ENCODE data around the gene PSD2.

Gene PSD2

DNA sequence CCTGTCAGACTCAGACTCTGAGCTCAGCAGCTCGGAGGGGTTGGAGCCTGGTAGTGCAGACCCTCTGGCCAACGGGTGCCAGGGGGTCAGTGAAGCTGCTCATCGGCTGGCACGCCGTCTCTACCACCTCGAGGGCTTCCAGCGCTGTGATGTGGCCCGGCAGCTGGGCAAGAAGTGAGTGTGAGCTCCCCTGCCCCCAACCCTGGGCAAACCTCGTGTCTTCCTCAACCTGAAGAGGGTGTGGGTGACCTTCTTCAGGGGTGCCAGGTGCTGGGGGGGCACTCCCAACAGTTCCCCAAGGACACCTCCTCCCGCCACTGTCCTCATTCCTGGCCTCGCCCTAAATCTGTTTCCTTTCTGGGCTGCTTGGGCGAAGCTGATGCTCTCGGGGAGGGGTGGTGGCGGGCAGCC is 18.6 kb downstream of the PSD2 start:
- no peak overlapping the region for H3K4me3 ChIP-seq (ENCODE audit: low read depth, low read length)
- TF ChIP-seq CTCF (IDR thresholded peaks at IDR 0.05; ENCODE audit: low read depth, low read length, missing control alignments), result no peak

GRCh38 chr5:139814704-139815280 is 19.2 kb downstream of the PSD2 start:
- Histone ChIP-seq H3K4me3 (ENCODE audit: low read depth, low read length) (no peak overlapping the region), H3K27ac (no peak overlapping the region), H3K27me3 (replicated peaks) (no peaks in the 10 kb centered on the region), H3K36me3 (replicated peaks) (no peaks in the 10 kb centered on the region)
- DNase-seq, result no peak
- TF ChIP-seq CTCF (IDR thresholded peaks at IDR 0.05; ENCODE audit: low read depth, low read length, missing control alignments), result no peak
- in situ Hi-C loops (cut with HindIII; ENCODE audit: low pct_ligation_motif_present, low sequenced_read_pairs), result no loop called here

More for the DNA sequence above, 18.6 kb downstream of the PSD2 start:
- no peak for DNase-seq
- Histone ChIP-seq H3K27me3 (replicated peaks) (no peaks in the 10 kb centered on the region), H3K27ac (no peak overlapping the region), H3K36me3 (replicated peaks) (no peaks in the 10 kb centered on the region)
- in situ Hi-C loops (cut with HindIII; ENCODE audit: low pct_ligation_motif_present, low sequenced_read_pairs), result no loop called here

DNA sequence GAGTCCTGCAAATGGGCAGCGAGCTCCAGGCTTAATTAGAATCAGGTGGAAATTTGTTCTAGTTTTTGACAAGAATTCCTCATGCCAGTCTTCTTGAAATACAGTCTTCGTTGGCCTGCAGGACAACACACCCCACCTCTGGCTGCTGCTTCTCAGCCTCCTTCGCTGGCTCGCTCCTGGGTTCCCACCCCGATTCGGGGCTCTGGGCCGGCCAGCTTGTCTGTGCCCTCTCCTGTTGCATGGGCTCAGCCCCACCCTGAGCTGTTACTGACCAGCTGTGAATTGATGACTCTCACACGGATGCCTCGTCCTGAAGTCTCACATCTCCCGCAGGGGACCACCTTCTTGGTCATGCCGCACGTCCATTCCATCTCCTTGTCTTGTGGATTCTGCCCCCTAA is 21.0 kb downstream of the PSD2 start:
- H3K27ac ChIP-seq, result no peak overlapping the region
- no peaks in the 10 kb centered on the region for H3K36me3 ChIP-seq (replicated peaks)
- in situ Hi-C loops (cut with HindIII; ENCODE audit: low pct_ligation_motif_present, low sequenced_read_pairs), result no loop called here
- no peak for TF ChIP-seq CTCF (IDR thresholded peaks at IDR 0.05; ENCODE audit: low read depth, low read length, missing control alignments)
- no peak overlapping the region for H3K4me3 ChIP-seq (ENCODE audit: low read depth, low read length)
- no peak for DNase-seq
- no peaks in the 10 kb centered on the region for H3K27me3 ChIP-seq (replicated peaks)

DNA sequence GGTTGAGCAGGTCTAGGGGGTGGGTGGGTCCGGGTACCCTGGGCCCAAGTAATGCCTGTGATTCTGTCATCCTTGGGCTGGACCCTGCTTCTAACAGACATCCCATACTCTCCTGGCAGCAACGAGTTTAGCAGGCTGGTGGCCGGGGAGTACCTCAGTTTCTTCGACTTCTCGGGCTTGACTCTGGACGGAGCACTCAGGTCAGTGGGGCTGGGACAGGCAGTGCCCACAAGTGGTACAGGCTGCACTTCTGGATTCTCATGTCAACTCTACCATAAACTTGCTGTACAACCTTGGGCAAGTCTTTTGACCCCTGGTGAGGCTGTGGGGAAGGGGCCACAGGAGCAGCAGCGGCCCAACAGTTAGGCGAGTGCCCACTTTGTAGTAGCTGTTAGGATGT is 21.8 kb downstream of the PSD2 start:
- no peak overlapping the region for H3K27ac ChIP-seq
- H3K27me3 ChIP-seq (replicated peaks), result no peaks in the 10 kb centered on the region
- DNase-seq, result no peak
- H3K4me3 ChIP-seq (ENCODE audit: low read depth, low read length), result no peak overlapping the region
- in situ Hi-C loops (cut with HindIII; ENCODE audit: low pct_ligation_motif_present, low sequenced_read_pairs), result no loop called here
- H3K36me3 ChIP-seq (replicated peaks), result no peaks in the 10 kb centered on the region
- no peak for TF ChIP-seq CTCF (IDR thresholded peaks at IDR 0.05; ENCODE audit: low read depth, low read length, missing control alignments)

DNA sequence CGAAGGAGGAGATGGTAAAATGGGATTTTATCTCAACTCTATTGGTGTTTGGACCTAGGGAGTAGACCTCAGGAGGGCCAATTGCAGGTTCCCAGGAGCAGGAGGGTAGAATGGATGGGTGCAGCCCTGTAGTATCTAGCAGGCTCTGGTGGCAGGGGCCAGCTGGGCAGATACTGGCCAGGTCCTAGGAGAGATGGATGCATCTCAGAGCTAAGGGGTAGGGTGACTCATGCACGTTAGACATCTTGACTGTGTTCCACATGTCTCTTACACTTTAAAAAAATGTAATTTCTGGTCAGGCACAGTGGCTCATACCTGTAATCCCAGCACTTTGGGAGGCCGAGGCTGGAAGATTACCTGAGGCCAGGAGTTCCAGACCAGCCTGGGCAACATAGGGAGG is 22.4 kb downstream of the PSD2 start:
- H3K27ac ChIP-seq, result no peak overlapping the region
- no peaks in the 10 kb centered on the region for H3K27me3 ChIP-seq (replicated peaks)
- no peaks in the 10 kb centered on the region for H3K36me3 ChIP-seq (replicated peaks)
- no peak for DNase-seq
- H3K4me3 ChIP-seq (ENCODE audit: low read depth, low read length), result no peak overlapping the region
- no peak for TF ChIP-seq CTCF (IDR thresholded peaks at IDR 0.05; ENCODE audit: low read depth, low read length, missing control alignments)
- in situ Hi-C loops (cut with HindIII; ENCODE audit: low pct_ligation_motif_present, low sequenced_read_pairs), result no loop called here

GRCh38 chr5:139820130-139820529 is 24.5 kb downstream of the PSD2 start:
- in situ Hi-C loops (cut with HindIII; ENCODE audit: low pct_ligation_motif_present, low sequenced_read_pairs), result no loop called here
- H3K36me3 ChIP-seq (replicated peaks), result no peaks in the 10 kb centered on the region
- TF ChIP-seq CTCF (IDR thresholded peaks at IDR 0.05; ENCODE audit: low read depth, low read length, missing control alignments), result no peak
- no peaks in the 10 kb centered on the region for H3K27me3 ChIP-seq (replicated peaks)
- H3K4me3 ChIP-seq (ENCODE audit: low read depth, low read length), result no peak overlapping the region
- H3K27ac ChIP-seq, result no peak overlapping the region
- no peak for DNase-seq

Data from brain microvascular endothelial cell (primary cell).